IMR-90 (cell line): Measurements from ENCODE around the gene SUV39H1. TPM values are rescaled to one million over a fixed set of nuclear protein-coding genes. Genes with fewer than 3 reads are reported as not detected.

Experiments used
- ATAC-seq: fragments of 200-7000 bp; cut with Tn5 transposase; 2 replicates; pipeline ENCODE4 v1.9.1; 2020; ENCODE audit warnings: low read depth, mild to moderate bottlenecking, moderate library complexity
- BruUV-seq: library from RNA; stranded (reverse); fragments of 400-500 nt; replicated peaks from 2 replicates; lab custom pipeline; 2021; lab: Mats Ljungman, UMichigan
- CTCF ChIA-PET: fragments of 300-600 bp; formaldehyde crosslinking; extraction: SDS; loops from one replicate; lab custom pipeline; 2021; ENCODE audit warnings: antibody characterized with exemption; lab: Yijun Ruan, JAX
- POLR2A ChIA-PET: fragments of 300-600 bp; sonication (Branson Sonifier 250); formaldehyde crosslinking; loops from one replicate; lab custom pipeline; 2022; ENCODE audit warnings: antibody characterized with exemption; ENCODE audit not compliant: unreplicated experiment; lab: Charles Lee
- DNase-seq: peaks from one replicate; pipeline ENCODE4 v3.0.0; 2013
- H2AFZ ChIP-seq: replicated peaks from 2 replicates; pipeline ENCODE3; 2013; ENCODE audit warnings: low read length, mild to moderate bottlenecking; ENCODE audit not compliant: poor library complexity
- H2AK5ac ChIP-seq: 2 replicates; pipeline ENCODE4 v1.6.1; 2013; ENCODE audit warnings: low read depth, low read length, inconsistent platforms
- H2AK9ac ChIP-seq: replicated peaks from 2 replicates; pipeline ENCODE3; 2013; ENCODE audit warnings: mild to moderate bottlenecking, low read depth, low read length, moderate library complexity; ENCODE audit not compliant: poor library complexity
- H2BK120ac ChIP-seq: 2 replicates; pipeline ENCODE4 v1.6.1; 2013; ENCODE audit warnings: low read depth, low read length, inconsistent platforms
- H2BK15ac ChIP-seq: 3 replicates; pipeline ENCODE4 v1.6.1; 2013; ENCODE audit warnings: low read depth, low read length, inconsistent platforms
- H2BK20ac ChIP-seq: 2 replicates; pipeline ENCODE4 v1.6.1; 2013; ENCODE audit warnings: low read depth, mild to moderate bottlenecking, inconsistent platforms, low read length, moderate library complexity
- H2BK5ac ChIP-seq: 2 replicates; pipeline ENCODE4 v1.6.1; 2013; ENCODE audit warnings: mild to moderate bottlenecking, low read depth, low read length, inconsistent platforms; ENCODE audit not compliant: poor library complexity, severe bottlenecking
- H3K14ac ChIP-seq: replicated peaks from 2 replicates; pipeline ENCODE4 v1.6.1; 2013; ENCODE audit warnings: low read depth, low read length, inconsistent platforms
- H3K18ac ChIP-seq: 2 replicates; pipeline ENCODE4 v1.6.1; 2013; ENCODE audit warnings: low read depth, low read length, control low read depth
- H3K23ac ChIP-seq: 2 replicates; pipeline ENCODE4 v1.6.1; 2013; ENCODE audit warnings: low read depth, low read length, inconsistent platforms
- H3K27ac ChIP-seq: 2 replicates; pipeline ENCODE4 v1.5.1; 2013; ENCODE audit warnings: mild to moderate bottlenecking, control low read depth, low read length; ENCODE audit not compliant: insufficient read depth
- H3K27me3 ChIP-seq: 2 replicates; pipeline ENCODE4 v1.6.1; 2013; ENCODE audit warnings: low read length; ENCODE audit not compliant: control insufficient read depth, insufficient read depth
- H3K36me3 ChIP-seq: 2 replicates; pipeline ENCODE4 v1.6.1; 2013; ENCODE audit warnings: low read length, mixed read lengths; ENCODE audit not compliant: control insufficient read depth, insufficient read depth
- H3K4ac ChIP-seq: 2 replicates; pipeline ENCODE4 v1.6.1; 2013; ENCODE audit warnings: low read depth, low read length, inconsistent platforms
- H3K4me1 ChIP-seq: 2 replicates; pipeline ENCODE4 v1.6.1; 2013; ENCODE audit warnings: low read length, mixed read lengths; ENCODE audit not compliant: control insufficient read depth, insufficient read depth
- H3K4me2 ChIP-seq: 2 replicates; pipeline ENCODE4 v1.6.1; 2013; ENCODE audit warnings: low read depth, mild to moderate bottlenecking, control low read depth, low read length, moderate library complexity
- H3K4me3 ChIP-seq: 2 replicates; pipeline ENCODE4 v1.5.1; 2013; ENCODE audit warnings: low read depth, mild to moderate bottlenecking, control low read depth, low read length, moderate library complexity; ENCODE audit not compliant: insufficient read depth
- H3K56ac ChIP-seq: 2 replicates; pipeline ENCODE4 v1.6.1; 2013; ENCODE audit warnings: low read length, inconsistent platforms; ENCODE audit not compliant: insufficient read depth; ENCODE audit errors: extremely low read depth
- H3K79me1 ChIP-seq, 2 experiments: 2 replicates each; pipeline ENCODE4 v1.6.1; 2013; ENCODE audit warnings: low read length in 2 of 2, inconsistent platforms in 1 of 2, low read depth in 1 of 2
- H3K9ac ChIP-seq: 2 replicates; pipeline ENCODE4 v1.6.1; 2013; ENCODE audit warnings: low read depth, low read length, control low read depth
- H3K9me1 ChIP-seq: 2 replicates; pipeline ENCODE4 v1.6.1; 2013; ENCODE audit warnings: low read length, inconsistent platforms; ENCODE audit not compliant: insufficient read depth
- H3K9me3 ChIP-seq: 2 replicates; pipeline ENCODE4 v1.6.1; 2013; ENCODE audit warnings: low read length; ENCODE audit not compliant: control insufficient read depth, insufficient read depth
- H4K20me1 ChIP-seq: 2 replicates; pipeline ENCODE4 v1.6.1; 2013; ENCODE audit warnings: low read length, inconsistent platforms; ENCODE audit not compliant: insufficient read depth
- H4K5ac ChIP-seq: 2 replicates; pipeline ENCODE4 v1.6.1; 2013; ENCODE audit warnings: mild to moderate bottlenecking, low read depth, low read length, control low read depth
- H4K8ac ChIP-seq, 2 experiments: 2 replicates each; pipeline ENCODE4 v1.6.1; 2013; ENCODE audit warnings: low read depth in 2 of 2, low read length in 2 of 2, control low read depth in 1 of 2, inconsistent platforms in 1 of 2
- H4K91ac ChIP-seq: 2 replicates; pipeline ENCODE4 v1.6.1; 2013; ENCODE audit warnings: low read depth, low read length, inconsistent platforms; ENCODE audit not compliant: insufficient read depth
- BHLHE40 ChIP-seq: fragments of 150-350 bp; IDR thresholded peaks from 2 replicates; pipeline ENCODE4 v1.6.1; 2016; ENCODE audit warnings: mild to moderate bottlenecking, low read depth, low read length
- CEBPB ChIP-seq: IDR thresholded peaks from 2 replicates; pipeline ENCODE4 v1.6.1; 2012; ENCODE audit warnings: low read depth, low read length, improper control_type of control experiment
- CHD1 ChIP-seq: IDR thresholded peaks from 2 replicates; pipeline ENCODE4 v1.6.1; 2012; ENCODE audit warnings: low read depth, low read length, improper control_type of control experiment
- CTCF ChIP-seq: conservative IDR thresholded peaks from 2 replicates; pipeline ENCODE4 v1.5.1; 2012; ENCODE audit warnings: mild to moderate bottlenecking, low read depth, low read length, improper control_type of control experiment
- ELK1 ChIP-seq: fragments of 150-350 bp; IDR thresholded peaks from 2 replicates; pipeline ENCODE4 v1.6.1; 2016; ENCODE audit warnings: low read depth, mild to moderate bottlenecking, low read length, moderate library complexity, borderline replicate concordance
- FOS ChIP-seq: fragments of 150-350 bp; IDR thresholded peaks from 2 replicates; pipeline ENCODE4 v1.6.1; 2016; ENCODE audit warnings: low read depth, low read length
- MXI1 ChIP-seq: IDR thresholded peaks from 2 replicates; pipeline ENCODE4 v1.6.1; 2012; ENCODE audit warnings: low read depth, mild to moderate bottlenecking, low read length, moderate library complexity, borderline replicate concordance
- POLR2A ChIP-seq: IDR thresholded peaks from 2 replicates; pipeline ENCODE4 v1.6.1; 2012; ENCODE audit warnings: mild to moderate bottlenecking, low read depth, low read length
- RAD21 ChIP-seq: IDR thresholded peaks from 2 replicates; pipeline ENCODE4 v1.6.1; 2012; ENCODE audit warnings: low read length, improper control_type of control experiment
- RCOR1 ChIP-seq: IDR thresholded peaks from 2 replicates; pipeline ENCODE4 v1.6.1; 2012; ENCODE audit warnings: mild to moderate bottlenecking, low read length, improper control_type of control experiment; ENCODE audit not compliant: insufficient replicate concordance
- RFX5 ChIP-seq: IDR thresholded peaks from 2 replicates; pipeline ENCODE4 v1.8.0; 2012; ENCODE audit warnings: low read depth, mild to moderate bottlenecking, low read length, moderate library complexity
- SMC3 ChIP-seq: fragments of 150-350 bp; IDR thresholded peaks from 2 replicates; pipeline ENCODE4 v1.6.1; 2016; ENCODE audit warnings: low read depth, mild to moderate bottlenecking, antibody characterized with exemption, low read length, moderate library complexity
- WGBS, 2 experiments: methylation state at CpG; one replicate each; pipeline versions ENCODE4 v1.1.5 to v1.1.7; 2013; ENCODE audit warnings: missing lambda C conversion rate in 2 of 2; ENCODE audit not compliant: insufficient read length in 1 of 2; ENCODE audit errors: extremely low coverage in 2 of 2; 5-methylcytosine and 5-hydroxymethylcytosine counted together
- dilution Hi-C: fragments of 300-500 bp; cut with HindIII; formaldehyde crosslinking; loops from one replicate; pipeline ENCODE4 v1.14.3; 2018; ENCODE audit warnings: low sequenced_read_pairs; ENCODE audit not compliant: unreplicated experiment
- in situ Hi-C: fragments of 300-500 bp; cut with MboI; formaldehyde crosslinking; loops from 3 replicates; pipeline ENCODE4 v1.14.3; 2019; ENCODE audit warnings: low sequenced_read_pairs, inconsistent platforms, mixed read lengths
- intact Hi-C: fragments of 100-400 bp; cut with micrococcal nuclease; formaldehyde crosslinking; loops from 2 replicates; pipeline ENCODE4 v1.10.0; 2022
- polyA plus RNA-seq, 3 experiments: library from polyadenylated mRNA; depleted of rRNA; stranded (reverse); fragments of >200 nt; gene quantifications; 2 replicates each; pipeline ENCODE4 v1.2.3, GENCODE V29; 2012; ENCODE audit warnings: low replicate concordance in 1 of 3
- total RNA-seq: library from RNA; depleted of rRNA; stranded (reverse); fragments of >200 nt; gene quantifications from 2 replicates; pipeline ENCODE4 v1.2.3, GENCODE V29; 2012
- TF ChIP-seq, protein P1 (sequence below): fragments of 150-350 bp; IDR thresholded peaks from 2 replicates; pipeline ENCODE4 v1.6.1; 2017; ENCODE audit warnings: mild to moderate bottlenecking, antibody characterized with exemption, low read length, low read depth

The SUV39H1 gene
- total and polyA plus RNA-seq, 2 of the 4 experiments (the other 2 are of a cell fraction): 6.6 to 8.6 TPM

GRCh38 chrX:48684134-48684533, 12.4 kb upstream of the SUV39H1 start:
- Histone ChIP-seq H4K91ac (no peak overlapping the region), H3K9ac (no peak overlapping the region), H2BK20ac (no peak overlapping the region), H2AFZ (no peak overlapping the region), H2BK120ac (no peak overlapping the region), H3K27me3 (peaks cover 5% of the 10 kb centered on the region; the same call in 1 of the 2 replicates), H4K20me1 (no peaks in the 10 kb centered on the region), H3K4me2 (no peak overlapping the region), H3K9me1 (no peaks in the 10 kb centered on the region), H2BK15ac (no peak overlapping the region), H3K9me3 (no peaks in the 10 kb centered on the region), H2BK5ac (no peak overlapping the region), H3K4ac (no peak overlapping the region), H2AK9ac (no peak overlapping the region), H3K36me3 (no peaks in the 10 kb centered on the region), H3K56ac (no peak overlapping the region), H4K8ac (no peak overlapping the region), H3K4me3 (no peak overlapping the region), H2AK5ac (no peak overlapping the region), H3K79me1 (no peaks in the 10 kb centered on the region), H4K5ac (no peak overlapping the region), H3K27ac (no peak overlapping the region), H3K23ac (no peak overlapping the region), H3K18ac (no peak overlapping the region), H3K4me1 (no peaks in the 10 kb centered on the region), H3K14ac (no peak overlapping the region)
- ChIA-PET POLR2A (no interaction called here), CTCF (no interaction called here)
- in situ Hi-C loops: no loop called here
- ATAC-seq (no peak), DNase-seq (no peak)
- intact Hi-C loops: no loop called here
- TF ChIP-seq CTCF (no peak), RAD21 (no peak), CHD1 (no peak), SMC3 (no peak), BHLHE40 (no peak), RFX5 (no peak), POLR2A (no peak), ELK1 (no peak), CEBPB (no peak), MXI1 (no peak), RCOR1 (no peak), FOS (no peak)
- TF ChIP-seq, protein P1, sequence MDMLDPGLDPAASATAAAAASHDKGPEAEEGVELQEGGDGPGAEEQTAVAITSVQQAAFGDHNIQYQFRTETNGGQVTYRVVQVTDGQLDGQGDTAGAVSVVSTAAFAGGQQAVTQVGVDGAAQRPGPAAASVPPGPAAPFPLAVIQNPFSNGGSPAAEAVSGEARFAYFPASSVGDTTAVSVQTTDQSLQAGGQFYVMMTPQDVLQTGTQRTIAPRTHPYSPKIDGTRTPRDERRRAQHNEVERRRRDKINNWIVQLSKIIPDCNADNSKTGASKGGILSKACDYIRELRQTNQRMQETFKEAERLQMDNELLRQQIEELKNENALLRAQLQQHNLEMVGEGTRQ: no peak
- 17% methylated on average over 4 of the region's 7 CpGs; no CpG with 5 or more reads in 1 of the 2 experiments for WGBS, 2 experiments
- no TSS peak for BruUV-seq
- dilution Hi-C loops: no loop called here
